GM11168 (cell line): ENCODE measurements around the gene USP32.
"Not testable (repeated sequence)": the region's sequence is repeated elsewhere in the genome, so short reads cannot be mapped to it uniquely, and the experiment has no call there.

Source experiments
- in situ Hi-C: fragments of 300-500 bp; cut with MboI; formaldehyde crosslinking; loops from one replicate; pipeline ENCODE4 v1.12.0; 2022; ENCODE audit warnings: low sequenced_read_pairs; ENCODE audit not compliant: unreplicated experiment

The USP32 gene

DNA sequence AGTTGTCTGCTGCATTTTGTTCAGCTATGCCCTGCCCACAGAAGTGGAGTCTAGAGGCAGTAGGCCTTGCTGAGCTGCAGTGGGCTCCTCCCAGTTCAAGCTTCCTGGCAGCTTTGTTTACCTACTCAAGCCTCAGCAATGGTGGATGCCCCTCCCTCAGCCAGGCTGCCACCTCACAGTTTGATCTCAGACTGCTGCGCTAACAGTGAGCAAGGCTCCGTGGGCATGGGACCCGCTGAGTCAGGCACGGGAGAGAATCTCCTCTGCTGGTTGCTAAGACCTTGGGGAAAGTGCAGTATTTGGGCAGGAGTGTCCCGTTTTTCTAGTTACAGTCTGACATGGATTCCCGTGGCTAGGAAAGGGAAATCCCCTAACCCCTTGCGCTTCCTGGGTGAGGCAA is 49.4 kb downstream of the USP32 start:
- in situ Hi-C loops, result not testable (repeated sequence)

DNA sequence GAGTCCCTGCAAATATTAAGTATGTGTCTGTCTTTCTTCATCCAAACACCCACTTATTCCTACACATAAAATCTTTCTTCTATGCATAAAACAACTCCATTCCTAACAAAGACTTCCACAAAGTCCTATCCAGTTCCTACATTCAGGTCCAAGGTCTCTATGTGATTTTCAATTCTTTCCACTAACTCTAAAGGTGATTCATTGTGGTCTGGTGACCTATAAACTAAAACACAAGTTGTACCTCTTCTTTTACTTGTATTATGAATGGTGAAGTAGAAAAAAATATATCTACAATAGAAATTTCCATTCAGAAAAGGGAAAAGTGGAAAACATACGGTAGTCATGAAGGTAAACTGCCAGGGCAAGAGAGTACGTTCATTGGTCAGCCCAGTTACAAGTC is 56.6 kb downstream of the USP32 start:
- in situ Hi-C loops, result no loop called here

DNA sequence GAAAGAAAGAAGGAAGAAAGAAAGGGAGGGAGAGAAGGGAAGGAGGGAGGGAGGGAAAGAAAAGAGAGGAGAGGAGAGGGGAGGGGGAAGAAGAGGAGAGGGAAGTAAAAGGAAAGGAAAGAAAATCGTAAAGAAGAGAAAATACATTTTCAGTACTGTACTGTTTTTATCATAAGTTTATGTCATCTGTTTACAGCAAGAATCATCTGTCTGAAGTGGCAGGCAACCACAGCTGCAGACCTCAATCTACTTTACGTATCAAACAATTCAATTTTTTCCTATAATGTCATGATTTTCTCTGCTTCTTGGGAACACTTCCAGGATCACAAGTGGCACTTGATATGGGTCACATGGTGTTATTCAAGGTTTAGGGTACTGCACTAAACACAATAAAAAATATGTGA is 58.3 kb downstream of the USP32 start:
- in situ Hi-C loops, result no loop called here

DNA sequence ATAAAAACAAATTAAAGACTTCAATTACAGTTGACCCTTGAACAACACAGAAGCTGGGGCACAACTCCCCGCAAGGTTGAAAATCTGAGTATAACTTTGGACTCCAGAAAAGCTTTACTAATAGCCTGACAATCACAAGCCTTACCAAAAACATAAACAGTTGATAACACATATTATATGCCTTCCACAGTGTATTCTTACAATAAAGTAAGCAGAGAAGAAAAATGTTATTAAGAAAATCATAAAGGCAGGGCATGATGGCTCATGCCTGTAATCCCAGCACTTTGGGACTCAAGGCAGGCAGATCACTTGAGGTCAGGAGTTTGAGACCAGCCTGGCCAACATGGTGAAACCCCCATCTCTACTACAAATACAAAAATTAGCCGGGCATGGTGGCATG is 58.9 kb downstream of the USP32 start:
- in situ Hi-C loops, result not testable (repeated sequence)

DNA sequence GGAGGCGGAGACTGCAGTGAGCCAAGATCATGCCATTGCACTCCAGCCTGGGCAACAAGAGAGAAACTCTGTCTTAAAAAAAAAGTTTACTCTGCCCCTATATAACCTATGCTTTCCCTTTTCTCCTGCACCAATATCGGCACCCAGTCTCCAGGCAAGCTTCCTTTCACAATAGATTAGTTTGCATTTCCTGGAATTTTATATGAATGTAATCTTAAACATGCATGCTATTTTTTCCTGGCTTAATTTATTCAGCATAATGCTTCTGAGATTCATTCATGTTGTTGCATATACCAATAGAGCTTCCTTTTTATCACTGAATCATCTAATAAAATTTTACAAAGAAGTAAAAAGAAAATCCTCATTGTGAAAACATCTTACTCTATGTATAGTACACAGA is 59.4 kb downstream of the USP32 start:
- in situ Hi-C loops, result no loop called here

DNA sequence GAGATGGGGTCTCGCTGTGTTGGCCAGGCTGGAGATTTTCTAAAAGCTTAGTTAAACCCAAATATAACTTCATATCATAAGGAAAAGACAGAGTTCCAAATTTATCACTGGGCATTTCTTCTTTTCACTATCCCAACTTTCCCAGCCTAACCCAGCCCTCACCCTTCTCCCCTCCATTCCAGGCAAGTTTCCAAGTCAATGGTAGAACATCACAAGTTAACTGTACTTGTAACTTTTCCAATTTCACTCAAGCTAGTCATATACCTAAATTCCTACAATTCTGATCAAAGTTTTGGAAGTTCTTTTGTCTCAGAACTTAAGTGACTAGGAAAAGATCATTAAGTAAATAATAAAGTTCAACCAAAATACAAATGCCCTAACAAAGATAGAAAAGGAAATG is 61.2 kb downstream of the USP32 start:
- in situ Hi-C loops, result no loop called here

DNA sequence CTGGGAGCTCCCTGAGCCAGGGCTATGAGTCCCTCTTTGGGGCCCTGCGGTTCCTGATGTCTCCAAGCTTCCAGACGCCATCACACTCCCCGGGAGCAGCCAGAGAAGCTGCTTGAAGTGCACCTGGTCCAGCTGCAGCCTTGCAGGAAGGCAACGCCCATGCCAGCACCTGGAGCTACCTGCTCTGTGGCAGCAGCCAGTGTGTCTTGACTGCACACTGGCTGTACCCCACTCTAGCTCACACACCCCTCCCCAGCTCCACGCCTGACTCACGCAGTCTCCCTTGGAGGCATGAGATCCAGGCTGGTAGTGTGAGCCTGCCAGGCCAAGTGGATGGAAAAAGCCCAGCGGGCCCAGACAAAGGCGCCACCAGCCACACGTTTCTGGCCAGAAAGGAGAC is 63.3 kb downstream of the USP32 start:
- in situ Hi-C loops, result no loop called here

DNA sequence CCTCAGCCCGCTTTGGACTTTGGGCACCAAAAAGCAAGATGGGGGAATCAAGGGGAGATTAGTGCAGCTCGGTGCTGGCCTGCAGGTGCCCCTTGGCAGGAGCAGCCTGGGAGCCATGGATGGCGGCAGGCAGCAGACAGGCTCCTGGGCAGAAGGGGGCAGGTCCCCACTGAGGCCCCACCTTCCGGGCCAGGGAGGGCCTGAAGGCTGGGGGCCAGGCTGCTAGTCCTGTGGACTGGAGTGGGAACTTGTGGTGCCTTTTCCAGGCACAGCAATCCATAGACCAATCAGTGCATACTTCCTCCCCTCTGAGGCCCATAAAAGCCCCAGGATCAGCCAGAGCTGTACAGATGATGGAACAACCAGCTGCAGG is 64.0 kb downstream of the USP32 start:
- in situ Hi-C loops, result no loop called here

DNA sequence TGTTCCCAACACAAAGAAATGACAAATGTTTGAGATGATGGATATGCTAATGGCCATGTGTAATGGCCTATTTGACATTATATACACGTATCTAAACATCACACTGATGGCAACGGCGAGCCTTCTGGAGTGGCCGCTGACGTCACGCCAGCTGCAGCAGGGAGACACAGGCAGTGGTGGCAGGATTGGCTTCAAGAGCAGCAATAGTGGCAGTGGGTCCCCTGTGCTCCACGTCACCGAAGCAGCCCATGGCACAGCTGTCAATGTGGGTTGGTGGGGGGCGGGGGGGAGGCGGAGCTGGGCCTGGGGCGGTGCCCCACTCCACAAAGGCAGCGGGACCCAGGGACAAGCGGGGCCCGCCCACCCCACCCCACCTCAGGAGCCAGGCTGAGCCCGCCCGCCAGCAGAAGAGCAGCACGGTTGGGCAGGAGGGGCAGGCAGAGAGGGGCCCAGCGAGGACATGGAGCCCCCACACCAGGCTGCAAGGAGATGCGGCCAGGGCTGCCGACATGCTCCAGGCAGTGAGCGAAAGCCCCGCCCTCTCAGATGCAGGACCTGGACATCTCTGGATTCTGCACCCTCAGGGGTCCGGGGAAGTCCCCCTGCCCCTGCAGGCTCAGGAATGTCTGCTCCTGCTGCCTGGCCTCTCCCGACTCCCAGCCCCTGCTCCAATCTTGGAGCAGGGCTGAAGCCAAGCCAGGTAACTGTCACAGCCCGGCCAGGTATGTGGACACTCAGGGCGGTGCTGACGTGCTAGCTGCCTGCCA is 64.6 kb downstream of the USP32 start:
- in situ Hi-C loops, result no loop called here

DNA sequence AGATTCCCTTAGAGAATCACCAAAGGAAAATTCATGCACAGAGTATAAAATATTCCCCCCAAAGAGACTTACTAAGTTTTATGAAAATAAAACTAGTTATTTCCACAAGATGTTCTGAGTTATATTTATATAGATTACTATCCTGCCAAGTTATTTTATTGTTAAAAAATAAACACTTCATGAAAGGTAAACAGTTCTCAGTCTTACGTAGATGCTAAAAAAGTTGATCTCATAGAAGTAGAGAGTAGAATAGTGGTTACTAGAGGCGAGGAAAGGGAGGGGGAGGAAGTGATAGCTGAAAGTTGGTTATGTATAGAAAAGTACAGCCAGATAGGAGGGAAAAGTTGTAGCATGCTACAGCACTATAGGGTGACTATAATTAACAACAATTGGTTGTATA is 65.2 kb downstream of the USP32 start:
- in situ Hi-C loops, result no loop called here

DNA sequence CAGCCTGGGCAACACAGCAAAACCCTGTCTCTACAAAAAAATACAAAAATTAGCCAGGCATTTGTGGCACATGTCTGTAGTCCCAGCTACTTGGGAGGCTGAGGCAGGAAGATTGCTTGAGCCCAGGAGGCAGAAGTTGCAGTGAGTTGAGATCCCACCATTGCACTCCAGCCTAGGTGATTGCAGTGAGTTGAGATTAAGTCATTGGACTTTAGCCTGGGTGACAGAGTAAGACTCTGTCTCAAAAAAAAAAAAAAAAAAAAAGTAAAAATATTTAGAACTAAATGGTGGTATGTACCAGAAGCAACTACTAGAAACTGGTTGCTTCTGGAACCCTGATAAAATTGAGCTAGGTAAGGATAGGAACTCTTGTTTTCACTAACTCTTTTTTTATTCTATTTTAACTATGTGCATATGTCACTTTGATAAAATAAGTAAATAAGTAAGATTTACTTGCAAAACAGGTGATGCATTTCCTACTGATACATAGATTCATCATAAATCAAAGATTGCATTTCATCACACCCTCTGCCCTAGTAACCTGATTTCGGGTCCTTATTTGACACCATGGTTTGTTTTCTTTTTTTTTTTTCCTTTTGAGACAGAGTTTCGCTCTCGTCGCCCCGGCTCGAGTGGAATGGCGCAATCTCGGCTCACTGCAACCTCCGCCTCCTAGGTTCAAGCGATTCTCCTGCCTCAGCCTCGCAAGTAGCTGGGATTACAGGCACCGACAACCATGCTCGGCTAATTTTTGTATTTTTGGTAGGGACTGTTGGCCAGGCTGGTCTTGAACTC is 66.0 kb downstream of the USP32 start:
- in situ Hi-C loops, result no loop called here

DNA sequence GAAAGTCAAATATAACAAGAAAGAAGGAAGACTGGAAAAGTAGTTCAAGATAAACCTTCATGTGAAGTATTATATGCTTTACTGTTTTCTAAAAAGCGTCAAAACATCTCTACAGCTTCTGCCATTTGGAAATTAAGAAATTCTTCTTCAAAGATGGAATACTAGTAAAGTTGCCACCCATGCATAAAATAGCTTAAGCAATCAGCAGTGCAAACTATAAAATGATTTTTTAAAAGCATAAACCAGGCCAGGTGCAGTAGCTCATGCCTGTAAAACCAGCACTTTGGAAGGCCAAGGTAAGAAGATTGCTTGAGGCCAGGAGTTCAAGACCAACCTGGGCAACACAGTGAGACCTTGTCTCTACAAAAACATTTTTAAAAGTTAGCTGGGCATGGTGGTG is 68.2 kb downstream of the USP32 start:
- in situ Hi-C loops, result no loop called here

DNA sequence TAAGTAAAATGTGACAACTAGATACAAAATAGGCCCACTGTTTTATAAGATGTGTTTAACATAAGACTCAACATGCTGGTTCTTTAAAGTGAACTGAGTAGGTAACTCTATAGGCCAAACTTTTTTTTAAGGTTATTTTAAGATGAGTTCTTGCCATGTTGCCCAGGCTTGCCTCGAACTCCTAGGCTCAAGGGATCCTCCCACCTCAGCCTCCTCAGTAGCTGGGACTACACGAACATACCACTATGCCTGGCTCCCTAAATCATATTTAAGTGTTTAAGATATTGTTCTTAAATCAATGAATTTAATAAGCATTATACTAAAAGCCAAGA is 69.9 kb downstream of the USP32 start:
- in situ Hi-C loops, result no loop called here

DNA sequence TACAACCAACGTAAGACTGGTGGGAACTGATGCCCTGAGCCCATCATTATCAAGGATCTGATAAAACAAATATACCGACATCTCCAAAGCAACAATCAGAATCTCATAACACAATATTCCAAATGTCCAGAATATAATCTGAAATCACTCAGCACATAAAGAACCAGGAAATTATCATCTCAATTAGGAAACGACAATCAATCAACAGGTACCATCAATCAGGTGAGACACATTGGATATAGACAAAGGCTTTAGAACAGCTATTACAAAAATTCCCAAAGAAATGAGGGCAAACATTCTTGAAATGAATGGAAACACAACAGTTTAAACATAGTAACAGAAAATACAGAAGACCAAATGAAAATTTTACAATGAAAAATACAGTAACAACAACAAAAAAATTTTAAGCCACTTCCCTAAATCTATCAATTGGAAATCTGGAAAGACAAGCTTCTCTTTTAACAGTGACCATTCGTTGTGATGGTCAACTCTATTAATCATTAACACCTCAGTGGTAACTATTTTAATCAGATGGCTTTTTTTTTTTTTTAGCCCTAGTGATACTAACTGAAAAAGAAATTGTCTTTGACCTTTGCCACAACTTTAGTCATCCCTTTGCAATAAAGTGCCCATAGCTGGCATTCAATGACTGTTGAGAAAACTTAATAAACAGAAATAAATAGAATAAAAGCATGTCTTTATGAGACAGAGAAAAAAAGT is 70.4 kb downstream of the USP32 start:
- in situ Hi-C loops, result no loop called here

DNA sequence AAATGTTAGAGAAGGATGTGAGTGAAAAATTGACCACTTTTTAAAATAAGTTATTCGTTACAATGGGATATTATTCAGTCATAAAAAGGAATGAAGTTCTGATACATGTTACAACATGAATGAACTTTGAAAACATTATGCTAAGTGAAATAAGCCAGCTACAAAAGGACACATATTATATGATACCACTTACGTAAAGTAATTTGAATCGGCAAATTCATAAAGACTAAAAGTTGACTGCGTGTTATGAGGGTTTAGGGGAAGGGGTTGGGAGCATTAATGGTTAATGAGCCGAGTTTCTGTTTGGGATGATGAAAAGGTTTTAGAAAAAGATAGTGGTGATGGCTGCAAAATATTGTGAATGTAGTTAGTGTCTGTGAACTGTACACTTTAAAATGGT is 73.1 kb downstream of the USP32 start:
- in situ Hi-C loops, result no loop called here

DNA sequence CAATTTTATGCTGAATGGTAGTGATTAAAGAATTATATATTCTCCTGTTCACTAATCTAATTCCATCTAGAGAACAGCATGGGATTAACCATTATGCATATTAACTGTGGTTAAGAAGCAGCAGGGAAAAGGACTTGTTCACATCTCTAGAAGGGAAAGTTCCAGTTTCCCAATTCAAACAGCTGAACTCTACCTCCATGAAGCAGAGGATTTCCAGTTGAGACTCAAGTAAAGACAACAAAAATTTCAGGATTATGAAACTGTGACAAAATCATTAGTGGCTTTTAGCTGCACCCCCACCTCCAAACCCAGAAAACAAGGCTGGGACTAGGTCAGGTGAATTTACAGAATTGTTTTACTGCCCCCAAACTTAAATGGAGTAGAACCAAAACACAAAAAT is 73.6 kb downstream of the USP32 start:
- in situ Hi-C loops, result no loop called here

DNA sequence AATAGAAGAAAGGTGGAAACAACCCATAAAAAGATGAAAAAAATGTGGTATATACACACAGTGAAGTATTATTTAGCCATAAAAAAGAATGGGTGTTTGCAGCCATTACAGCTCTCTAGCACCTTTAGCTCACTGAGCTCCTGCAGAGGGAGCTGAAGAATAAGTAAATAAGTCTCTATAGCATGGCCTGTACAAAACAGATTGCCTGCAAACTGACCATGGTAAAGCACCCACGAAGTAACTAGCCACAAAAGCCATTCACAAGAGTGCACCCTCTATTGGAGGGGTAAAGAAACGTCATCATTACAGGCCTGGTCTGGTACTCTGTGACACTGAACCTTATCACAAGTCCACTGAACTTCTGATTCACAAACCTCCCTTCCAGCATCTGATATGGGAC is 76.3 kb downstream of the USP32 start:
- in situ Hi-C loops, result no loop called here

DNA sequence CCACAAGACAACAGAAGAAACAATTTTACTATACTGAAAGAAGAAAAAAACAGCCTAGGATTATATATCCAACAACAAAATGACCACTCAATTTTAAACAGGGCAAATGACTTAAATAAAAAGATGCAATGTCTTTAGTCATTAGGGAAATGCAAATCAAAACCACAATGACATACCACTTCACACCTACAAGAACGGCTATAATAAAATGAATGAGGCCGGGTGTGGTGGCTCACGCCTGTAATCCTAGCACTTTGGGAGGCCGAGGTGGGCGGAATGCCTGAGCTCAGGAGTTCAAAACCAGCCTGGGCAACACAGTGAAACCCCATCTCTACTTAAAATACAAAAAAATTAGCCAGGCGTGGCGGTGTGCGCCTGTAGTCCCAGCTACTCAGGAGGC is 77.0 kb downstream of the USP32 start:
- in situ Hi-C loops, result not testable (repeated sequence)

DNA sequence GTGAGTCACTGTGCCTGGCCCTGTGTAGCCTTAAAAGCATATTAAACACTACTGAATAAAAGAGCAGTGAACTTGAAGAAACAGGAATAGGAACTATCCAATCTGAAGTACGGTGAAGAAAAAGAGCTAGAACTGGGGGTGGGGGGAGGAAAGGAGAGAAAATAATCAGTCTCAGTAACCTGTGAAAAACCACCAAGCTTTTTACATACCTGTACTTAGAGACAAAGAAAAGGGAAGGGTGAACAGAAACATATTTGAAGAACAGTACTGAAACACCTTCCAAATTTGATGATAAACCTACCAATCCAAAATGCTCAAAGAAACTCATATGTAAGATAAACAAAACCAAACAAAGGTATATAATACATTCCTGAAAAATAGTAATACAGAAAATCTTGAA is 77.5 kb downstream of the USP32 start:
- in situ Hi-C loops, result no loop called here

DNA sequence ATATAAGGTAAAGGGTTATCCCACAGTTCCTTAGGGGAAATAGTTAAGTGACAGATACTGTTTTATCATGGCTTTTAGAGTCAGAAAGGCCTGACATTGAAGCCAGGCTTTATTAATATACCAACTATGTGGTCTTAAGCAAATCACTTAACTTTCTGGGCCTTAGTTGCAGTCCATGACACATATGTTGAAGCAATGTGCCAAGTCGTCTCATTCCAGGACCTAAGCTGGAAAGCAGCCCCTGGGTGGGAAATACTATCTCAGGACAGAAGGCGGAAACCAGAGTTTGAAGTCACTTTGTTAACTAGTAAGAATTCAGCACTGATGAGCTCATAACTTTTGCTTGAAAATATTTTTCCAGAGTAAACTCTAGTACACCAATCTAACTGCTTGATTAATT is 80.0 kb downstream of the USP32 start:
- in situ Hi-C loops, result no loop called here

DNA sequence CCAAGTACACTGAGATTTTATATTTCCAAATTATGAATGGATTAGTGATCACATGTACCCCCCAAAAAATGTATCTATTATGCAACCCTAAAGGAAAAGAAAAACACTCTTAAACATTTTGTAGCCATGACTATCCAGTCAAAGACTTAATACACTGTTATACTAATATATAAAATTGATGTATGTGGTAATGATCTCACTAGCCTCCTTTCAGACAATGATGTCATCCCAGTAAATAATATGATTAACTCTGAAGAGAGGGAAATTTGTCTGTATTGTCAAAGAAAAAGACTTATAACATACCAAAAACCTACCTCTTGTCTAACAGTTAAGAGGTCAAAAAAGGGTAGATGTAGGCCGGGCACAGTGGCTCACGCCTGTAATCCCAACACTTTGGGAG is 80.7 kb downstream of the USP32 start:
- in situ Hi-C loops, result no loop called here
